ENCODE results near the gene DALRD3.

The DALRD3 gene

GRCh38 chr3:49017971-49018706, at the start of gene DALRD3:
DALRD3 (minus strand) TSS chr3:49018580; CDS start chr3:49018564, 16 bp downstream.
- no peak for DNase-seq (ENCODE audit: low read depth, low spot score)

GRCh38 chr3:49058011-49058410, 39.6 kb upstream of the DALRD3 start:
- no peak for DNase-seq (ENCODE audit: low read depth, low spot score)

- no peak for DNase-seq (ENCODE audit: low read depth, low spot score)
Measured at GRCh38 chr3:49057268-49057667, 38.9 kb upstream of the DALRD3 start.

GRCh38 chr3:49054344-49054862, 36.0 kb upstream of the DALRD3 start:
- DNase-seq (ENCODE audit: low read depth, low spot score) = no peak

- DNase-seq (ENCODE audit: low read depth, low spot score) = no peak
Measured at GRCh38 chr3:49053543-49053942, 35.2 kb upstream of the DALRD3 start.

GRCh38 chr3:49035281-49035680, 16.9 kb upstream of the DALRD3 start:
- no peak for DNase-seq (ENCODE audit: low read depth, low spot score)

- no peak for DNase-seq (ENCODE audit: low read depth, low spot score)
Measured at GRCh38 chr3:49034650-49035049, 16.3 kb upstream of the DALRD3 start.

GRCh38 chr3:49032646-49033304, 14.4 kb upstream of the DALRD3 start:
- no peak for DNase-seq (ENCODE audit: low read depth, low spot score)

- DNase-seq (ENCODE audit: low read depth, low spot score) = no peak
Measured at GRCh38 chr3:49030321-49030720, 11.9 kb upstream of the DALRD3 start.

GRCh38 chr3:49029563-49029884, 11.1 kb upstream of the DALRD3 start:
- DNase-seq (ENCODE audit: low read depth, low spot score) = no peak

GRCh38 chr3:49028673-49029562, 10.5 kb upstream of the DALRD3 start, which contains the start of gene IMPDH2:
IMPDH2 (minus strand) TSS chr3:49029398; CDS start chr3:49029350, 48 bp downstream.
- DNase-seq (ENCODE audit: low read depth, low spot score) = peak; percentile 47

- DNase-seq (ENCODE audit: low read depth, low spot score) = no peak
Measured at GRCh38 chr3:49028298-49028672, 9.9 kb upstream of the DALRD3 start.

- DNase-seq (ENCODE audit: low read depth, low spot score) = no peak
Measured at GRCh38 chr3:49027634-49028033, 9.3 kb upstream of the DALRD3 start.

GRCh38 chr3:49026536-49026935, 8.2 kb upstream of the DALRD3 start:
- DNase-seq (ENCODE audit: low read depth, low spot score) = no peak

- DNase-seq (ENCODE audit: low read depth, low spot score) = no peak
Measured at GRCh38 chr3:49025793-49026520, 7.6 kb upstream of the DALRD3 start.

- no peak for DNase-seq (ENCODE audit: low read depth, low spot score)
Measured at GRCh38 chr3:49025005-49025792, 6.8 kb upstream of the DALRD3 start.

GRCh38 chr3:49024449-49024848, 6.1 kb upstream of the DALRD3 start:
- no peak for DNase-seq (ENCODE audit: low read depth, low spot score)

- no peak for DNase-seq (ENCODE audit: low read depth, low spot score)
Measured at GRCh38 chr3:49023775-49024174, 5.4 kb upstream of the DALRD3 start.

GRCh38 chr3:49022688-49023171, 4.3 kb upstream of the DALRD3 start:
- DNase-seq (ENCODE audit: low read depth, low spot score) = no peak
